Dermis blood vessel endothelial cell (primary cell): ENCODE results near the gene PRX. TPM values are rescaled to one million over a fixed set of nuclear protein-coding genes. Genes with fewer than 3 reads are reported as not detected.
"Not testable (repeated sequence)": the region's sequence is repeated elsewhere in the genome, so short reads cannot be mapped to it uniquely, and the experiment has no call there.

ENCODE experiments used
- DNase-seq: peaks from one replicate; pipeline ENCODE4 v3.0.0; 2010
- total RNA-seq: library from RNA; depleted of rRNA; stranded (reverse); fragments of >200 nt; gene quantifications from 2 replicates; pipeline ENCODE4 v1.2.3, GENCODE V29; 2014

PRX gene
- total RNA-seq, 1 donor from 2014 or later, result 1.7 TPM

DNA sequence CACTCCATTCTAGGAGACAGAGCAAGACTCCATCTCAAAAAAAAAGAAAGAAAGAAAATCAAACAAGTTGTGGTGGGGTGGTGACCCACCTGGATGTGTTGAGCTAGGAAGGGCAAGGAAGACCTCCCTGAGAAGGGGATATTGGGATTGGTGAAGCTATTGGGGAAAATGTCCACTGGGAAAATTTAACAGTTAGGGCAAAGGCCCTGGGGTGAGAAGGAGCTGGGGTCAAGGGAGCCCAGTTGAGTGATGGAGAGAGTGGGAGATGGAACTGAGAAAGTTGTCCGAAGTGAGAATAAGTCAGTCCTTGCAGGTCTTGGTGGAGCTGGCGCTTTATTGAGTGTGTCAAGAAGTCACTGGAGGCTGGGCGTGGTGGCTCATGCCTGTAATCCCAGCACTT lies 25.1 kb upstream of the PRX start:
- no peak for DNase-seq

DNA sequence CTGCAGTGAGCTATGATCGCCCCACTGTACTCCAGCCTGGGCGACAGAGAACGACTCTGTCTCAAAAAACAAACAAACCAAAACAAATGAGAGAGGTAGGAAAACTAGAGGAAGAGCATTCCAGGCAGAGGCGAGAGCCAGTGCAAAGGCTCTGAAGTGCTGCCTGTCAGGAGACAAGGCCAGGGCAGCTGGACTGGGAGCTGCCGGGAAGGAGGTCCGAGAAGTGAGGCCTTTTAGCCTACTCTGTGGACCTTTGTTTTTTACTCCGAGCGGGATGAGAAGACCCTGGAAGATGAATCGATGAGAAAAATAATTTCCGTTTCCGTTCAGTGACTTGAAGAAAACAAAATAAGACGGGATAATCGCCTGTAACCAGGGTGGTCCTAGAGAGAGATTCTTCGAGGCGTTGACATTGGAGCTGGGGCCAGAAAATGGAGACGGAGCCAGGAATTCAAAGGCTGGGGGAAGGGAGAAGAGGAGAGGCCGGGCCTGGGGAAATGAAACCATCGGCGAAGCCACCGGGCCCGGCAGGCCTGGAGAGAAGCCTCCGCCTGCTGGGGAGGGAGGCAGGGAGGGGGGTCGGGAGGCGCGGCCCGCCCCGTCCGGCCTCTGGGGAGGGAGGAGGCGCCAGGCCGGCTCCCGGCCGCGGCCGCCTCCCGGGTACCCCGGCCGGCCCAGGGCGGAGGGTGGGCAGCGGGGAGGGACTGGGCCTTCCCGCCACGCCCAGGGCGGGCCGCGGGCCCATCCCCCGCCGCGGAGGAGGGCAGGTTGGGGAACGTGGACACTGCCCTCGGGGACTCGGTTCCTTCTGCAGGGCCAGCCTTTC lies 20.4 kb upstream of the PRX start:
- DNase-seq, result peak; percentile 91

DNA sequence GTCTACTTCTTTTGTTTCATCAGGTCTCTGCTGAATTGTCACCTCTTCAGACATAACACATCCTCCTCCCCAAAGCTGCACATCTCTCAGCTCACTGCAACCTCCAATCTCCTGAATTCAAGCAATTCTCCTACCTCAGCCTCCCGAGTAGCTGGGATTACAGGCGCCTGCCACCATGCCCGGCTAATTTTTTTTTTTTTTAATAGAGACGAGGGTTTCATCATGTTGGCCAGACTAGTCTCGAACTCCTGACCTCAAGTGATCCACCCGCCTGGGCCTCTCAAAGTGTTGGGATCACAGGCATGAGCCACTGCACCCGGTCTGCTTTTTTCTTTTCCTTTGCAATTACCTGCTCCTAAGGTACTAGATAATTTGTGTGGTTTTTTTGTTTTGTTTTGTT lies 19.6 kb upstream of the PRX start:
- DNase-seq, result not testable (repeated sequence)

DNA sequence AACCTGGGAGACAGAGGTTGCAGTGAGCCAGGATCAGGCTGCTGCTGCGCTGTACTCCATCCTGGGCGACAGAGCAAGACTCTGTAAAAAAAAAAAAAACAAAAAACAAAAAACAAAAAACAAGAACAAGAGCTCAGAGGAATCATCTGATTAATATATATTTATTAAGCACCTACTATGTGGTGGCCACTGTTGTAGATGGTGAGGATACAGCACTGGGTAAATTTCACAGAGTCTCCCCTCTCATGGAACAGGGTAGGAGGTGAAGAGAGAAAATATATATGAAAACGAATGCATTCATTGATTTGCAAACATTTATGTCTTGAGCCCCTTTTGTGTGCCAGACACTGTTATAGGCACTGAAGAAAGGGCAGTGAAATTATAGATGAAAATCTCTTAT lies 18.5 kb upstream of the PRX start:
- DNase-seq, result no peak

DNA sequence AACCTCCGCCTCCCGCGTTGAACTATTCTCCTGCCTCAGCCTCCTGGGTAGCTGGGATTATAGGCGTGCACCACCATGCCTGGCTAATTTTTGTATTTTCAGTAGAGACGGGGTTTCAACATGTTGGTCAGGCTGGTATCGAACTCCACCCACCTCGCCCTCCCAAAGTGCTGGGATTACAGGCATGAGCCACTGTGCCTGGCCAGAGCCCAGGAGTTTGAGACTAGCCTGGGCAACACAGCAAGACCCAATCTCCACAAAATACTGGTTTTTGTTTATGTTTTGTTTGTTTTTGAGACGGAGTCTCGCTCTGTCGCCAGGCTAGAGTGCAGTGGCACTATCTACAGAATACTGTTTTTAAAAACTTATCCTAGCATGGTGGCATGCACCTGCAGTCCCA lies 17.1 kb upstream of the PRX start:
- DNase-seq, result not testable (repeated sequence)

DNA sequence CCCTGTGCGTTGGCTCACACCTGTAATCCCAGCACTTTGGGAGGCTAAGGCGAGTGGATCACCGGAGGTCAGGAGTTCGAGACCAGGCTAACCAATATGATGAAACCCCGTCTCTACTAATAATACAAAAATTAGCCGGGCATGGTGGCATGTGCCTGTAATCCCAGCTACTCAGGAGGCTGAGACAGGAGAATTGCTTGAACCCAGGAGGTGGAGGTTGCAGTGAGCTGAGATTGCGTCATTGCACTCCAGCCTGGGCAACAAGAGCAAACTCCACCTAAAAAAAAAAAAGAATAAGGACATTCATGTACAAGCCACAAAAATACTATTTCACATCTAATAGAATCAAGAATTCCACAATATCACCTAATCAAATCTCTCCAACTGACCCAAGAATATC lies 15.0 kb upstream of the PRX start:
- not testable (repeated sequence) for DNase-seq

DNA sequence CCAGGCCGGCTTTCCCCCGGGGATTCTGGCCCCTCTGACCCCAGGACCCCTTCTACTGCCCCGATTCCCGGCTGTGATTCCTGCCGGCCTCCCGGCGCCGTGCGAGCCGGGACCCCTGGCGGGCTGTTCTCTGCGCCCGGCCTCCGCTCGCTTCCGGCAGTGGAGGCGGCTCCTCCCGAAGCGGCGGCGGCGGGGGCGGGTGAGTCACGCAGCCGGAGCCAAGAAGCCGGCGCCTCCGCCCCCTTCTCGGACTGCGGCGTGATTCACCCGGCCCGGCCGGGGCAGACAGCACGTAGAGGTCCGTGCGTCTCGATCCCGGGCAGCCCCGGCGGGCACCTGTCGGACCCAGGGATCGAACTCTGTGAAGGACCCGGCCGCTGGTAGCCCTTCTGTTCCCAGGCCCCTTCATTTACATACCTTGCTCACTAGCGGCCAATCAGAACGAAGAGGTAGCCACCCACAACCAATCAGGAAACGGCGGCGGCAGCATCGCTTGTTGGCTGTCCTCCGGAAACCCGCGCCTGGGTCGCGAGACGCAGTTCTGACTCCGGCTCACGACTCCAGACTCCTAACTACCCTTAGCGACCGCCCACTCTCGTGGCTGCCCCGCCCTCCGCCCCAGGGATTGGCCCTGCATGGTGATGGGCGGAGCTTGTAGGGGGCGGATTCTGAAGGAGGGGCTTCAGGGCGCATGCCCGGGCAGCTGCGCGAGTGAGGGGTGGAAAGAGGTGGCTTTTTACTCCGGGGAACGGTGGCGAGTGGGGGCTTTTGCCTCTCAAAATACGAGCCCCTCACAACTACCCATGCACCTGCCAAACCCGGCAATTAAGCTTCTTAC lies 12.5 kb upstream of the PRX start, which contains the start of gene SERTAD1:
Gene SERTAD1, minus strand, starts transcription at position 543 of the 838 bp plus-strand sequence. CDS start 2,446 bp downstream, outside the sequence.
- DNase-seq, result peak; percentile 100

DNA sequence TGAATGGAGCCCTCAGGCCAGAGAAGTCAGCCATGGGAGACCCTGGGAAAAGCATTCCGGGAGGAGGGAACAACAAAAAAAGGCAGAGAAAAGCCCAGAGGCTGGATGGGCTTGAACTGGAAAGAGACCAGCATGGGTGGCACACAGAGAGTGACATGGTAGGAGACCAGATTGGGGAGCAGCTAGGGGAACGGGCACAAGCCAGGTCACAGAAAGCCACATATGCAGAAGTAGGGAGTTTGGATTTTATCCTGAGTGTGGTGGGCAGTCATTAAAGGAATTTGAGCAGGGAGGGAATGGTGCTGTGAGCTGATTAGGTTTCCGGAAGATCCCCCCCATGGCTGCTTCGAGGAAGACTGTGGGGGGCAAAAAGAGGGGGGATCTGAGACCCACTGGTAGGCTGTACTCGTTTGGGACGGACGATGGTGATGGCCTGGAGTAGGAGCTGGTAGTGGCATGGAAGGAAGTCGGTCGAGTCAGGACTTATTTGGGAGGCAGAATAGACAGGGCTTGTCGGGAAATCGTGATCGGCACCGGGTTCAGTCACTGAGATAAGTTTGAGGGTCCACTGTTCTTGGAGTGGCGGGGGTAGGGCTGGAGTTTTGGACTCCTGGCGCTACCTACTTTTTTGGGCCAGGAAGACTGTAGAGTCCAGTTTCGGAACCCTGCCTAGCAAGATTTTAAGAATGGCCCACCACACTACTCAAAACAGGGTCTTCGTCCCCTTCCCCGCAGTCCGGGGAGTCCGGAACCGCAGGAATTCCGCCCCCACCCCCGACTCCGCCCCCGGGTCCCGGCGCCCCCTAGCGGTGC lies 11.7 kb upstream of the PRX start:
- peak; percentile 41 for DNase-seq

DNA sequence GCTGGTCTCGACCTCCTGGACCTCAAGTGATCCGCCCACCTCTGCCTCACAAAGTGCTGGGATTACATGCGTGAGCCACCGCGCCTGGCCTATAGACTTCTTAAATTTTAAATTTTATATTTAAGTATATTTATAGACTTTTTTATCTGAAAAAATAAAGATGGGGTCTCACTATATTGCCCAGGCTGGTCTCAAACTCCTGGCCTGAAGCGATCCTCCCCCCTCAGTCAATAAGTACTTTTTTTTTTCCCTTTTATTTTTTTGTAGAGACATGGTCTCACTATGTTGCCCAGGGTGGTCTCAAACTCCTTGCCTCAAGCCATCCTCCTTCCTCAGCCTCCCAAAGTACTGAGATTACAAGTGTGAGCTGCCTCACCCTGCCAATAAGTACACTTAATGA lies 10.8 kb upstream of the PRX start:
- DNase-seq, result no peak

DNA sequence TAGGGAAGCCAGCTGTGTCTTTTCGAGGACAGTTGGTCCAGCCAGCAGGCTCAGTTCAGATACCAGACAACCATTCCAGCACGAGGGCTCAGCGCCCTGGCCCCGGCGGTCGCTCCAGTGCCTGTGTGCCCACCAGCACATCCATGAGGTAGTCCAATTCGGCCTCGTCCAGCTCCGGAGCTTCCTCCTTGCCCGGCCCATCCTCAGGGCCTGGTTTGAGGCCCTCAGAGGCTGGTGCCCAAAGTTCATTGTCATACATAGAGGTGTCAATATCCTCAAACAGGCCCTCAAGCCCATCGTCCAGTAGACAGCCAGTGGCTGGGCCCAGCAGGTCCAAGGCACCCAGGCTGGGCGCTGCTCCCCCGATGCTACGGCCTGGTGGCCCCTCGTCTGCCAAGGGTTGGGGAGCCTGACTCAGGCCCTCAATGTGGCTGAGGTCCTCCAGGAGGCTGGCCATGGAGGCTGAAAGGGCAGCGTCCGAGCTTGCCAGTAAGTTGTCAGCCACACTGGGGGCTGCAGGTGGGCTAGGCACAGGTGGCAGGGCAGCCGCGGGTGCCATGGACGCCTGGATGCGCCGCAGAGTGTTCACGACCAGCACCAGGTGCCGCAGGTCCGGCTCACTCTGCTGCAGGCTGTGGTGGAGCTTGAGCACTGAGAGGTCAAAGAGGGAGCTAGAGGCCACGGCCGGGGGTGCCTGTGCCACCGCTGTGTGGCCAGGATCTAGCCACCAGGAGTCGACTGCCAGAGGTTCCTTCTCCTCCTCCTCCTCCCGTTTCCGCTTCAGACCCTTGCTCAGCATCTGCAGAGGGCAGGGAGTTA lies 9.8 kb upstream of the PRX start:
- no peak for DNase-seq

DNA sequence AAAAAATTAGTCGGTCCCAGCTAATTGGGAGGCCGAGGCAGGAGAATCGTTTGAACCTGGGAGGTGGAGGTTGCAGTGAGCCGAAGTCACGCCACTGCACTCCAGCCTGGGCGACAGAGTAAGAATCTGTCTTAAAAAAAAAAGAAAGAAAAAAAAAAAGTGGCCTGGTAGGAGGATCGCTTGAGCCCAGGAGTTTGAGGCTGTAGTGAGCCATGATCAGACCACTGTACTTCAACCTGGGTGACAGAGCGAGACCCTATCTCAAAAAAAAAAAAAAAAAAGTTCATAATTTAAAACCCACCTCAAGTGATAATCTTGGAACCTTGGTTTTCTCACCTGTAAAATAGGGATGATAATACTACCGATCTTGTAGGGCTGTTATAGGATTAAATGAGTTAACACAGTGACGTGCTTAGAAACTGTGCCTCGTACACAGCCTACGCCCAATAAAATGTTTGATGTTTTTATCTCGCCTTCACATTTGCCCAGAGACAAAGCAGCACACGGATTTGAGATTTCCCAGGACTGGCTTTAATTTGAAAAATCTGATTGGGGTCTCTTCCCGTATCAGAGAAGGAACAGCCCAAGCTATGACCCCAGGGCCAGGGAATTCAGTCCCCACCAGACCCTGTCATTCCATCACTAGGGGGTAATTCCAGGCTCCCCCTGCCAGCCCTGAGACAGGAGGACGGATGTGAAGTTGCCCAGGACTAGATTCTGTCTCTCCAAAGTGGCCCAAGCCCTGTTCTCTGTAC lies 9.0 kb upstream of the PRX start:
- DNase-seq, result no peak

DNA sequence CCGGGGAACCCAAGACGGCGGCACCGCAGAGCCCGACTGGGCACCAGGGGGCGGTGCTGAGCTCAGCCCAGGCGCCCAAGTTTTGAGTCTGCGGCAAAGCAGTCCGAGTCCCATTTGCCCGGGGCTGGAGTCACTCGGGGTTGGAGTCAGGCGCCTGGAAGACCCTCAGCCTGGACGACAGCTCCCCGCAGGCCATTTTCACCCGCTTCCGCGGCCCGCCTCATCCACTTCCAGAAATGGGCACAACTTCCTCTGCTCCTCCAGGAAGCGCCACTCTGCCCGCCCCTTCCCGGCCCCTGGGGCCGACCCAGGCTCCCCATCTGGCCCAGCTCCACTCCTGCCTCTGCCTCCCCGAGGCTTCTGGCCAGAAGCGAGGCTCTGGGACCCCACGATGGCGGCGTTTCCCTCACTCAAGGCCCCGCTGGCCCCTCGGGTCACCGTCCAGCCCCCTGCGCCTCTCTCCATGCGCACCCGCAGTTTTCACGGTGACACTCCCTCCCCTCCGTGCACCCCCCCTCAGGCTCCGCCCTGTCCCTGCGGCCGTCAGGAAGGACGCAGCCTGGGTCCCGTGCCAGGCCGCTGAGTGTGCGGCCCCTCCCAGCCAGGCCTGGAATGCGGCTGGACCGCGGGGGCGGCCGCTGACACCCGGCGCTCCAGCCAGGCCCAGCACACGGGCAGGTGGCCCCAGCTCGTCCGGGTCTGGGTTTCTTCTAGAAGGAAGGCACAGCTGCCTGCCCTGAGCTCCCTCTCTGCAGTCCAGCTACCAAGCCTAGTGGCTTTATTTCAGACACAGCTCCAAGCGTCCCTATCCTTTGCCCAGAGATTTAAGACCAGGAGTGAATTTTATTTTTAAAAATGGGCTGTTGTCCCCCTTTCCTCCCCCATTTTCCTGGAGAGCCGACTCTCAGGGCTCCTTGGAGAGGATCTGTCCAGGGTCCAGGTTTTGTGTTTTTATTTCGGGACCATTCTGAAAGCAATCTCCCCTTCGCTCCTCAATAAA lies 7.9 kb upstream of the PRX start:
- peak; percentile 94 for DNase-seq

DNA sequence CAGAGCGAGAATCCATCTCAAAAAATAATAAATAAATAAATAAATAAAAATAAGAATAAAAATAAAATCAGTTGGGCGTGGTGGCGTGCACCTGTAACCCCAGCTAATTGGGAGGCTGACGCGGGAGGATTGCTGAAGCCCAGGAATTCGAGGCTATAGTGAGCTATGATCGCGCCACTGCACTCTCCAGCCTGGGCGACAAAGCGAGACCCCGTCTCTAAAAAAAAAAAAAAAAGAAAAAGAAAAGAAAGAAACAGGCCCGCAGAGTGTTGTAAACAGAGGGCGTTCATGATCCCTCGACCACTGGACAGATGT lies 7.2 kb upstream of the PRX start:
- no peak for DNase-seq

DNA sequence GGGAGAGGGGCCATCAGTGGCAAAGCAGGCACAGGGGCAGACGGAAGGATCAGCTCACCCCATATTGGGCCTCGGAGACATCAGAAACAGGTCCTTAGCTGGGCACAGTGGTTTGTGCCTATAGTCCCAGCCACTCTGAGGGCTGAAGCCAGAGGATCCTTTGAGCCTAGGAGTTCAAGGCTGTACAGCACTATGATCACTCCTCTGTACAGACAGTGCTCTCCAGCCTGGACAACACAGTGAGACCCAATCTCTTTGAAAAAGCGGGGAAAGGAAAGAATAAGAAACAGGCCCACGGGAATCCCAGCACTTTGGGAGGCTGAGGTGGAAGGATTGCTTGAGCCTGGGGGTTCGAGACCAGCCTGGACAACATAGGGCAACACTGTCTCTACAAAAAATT lies 6.6 kb upstream of the PRX start:
- DNase-seq, result no peak

DNA sequence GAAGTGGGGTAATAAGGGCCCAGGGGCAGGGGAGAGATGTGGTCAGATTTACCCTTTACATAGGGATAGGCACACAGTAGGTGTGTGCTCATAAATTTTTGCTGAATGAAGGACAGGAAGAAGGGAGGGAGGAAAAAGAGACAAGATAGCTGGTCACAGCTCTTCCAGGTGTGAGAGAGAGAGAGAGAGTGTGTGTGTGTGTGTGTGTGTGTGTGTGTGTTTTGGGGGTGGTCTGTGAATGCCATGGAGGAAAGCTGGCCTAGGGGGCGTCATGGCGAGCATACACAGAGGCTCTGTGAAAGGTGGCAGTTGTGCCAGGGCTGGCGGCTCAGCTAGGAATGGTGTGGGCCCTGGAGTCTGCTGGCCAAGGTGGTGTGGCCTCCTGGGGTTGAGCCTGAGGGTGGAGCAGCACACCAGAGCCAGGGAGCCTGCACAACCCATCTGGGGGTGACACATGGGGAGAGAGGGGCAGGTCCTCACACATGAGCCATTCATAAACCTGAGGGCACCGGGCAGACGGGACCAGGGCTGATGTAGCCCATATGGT lies 6.0 kb upstream of the PRX start:
- no peak for DNase-seq

DNA sequence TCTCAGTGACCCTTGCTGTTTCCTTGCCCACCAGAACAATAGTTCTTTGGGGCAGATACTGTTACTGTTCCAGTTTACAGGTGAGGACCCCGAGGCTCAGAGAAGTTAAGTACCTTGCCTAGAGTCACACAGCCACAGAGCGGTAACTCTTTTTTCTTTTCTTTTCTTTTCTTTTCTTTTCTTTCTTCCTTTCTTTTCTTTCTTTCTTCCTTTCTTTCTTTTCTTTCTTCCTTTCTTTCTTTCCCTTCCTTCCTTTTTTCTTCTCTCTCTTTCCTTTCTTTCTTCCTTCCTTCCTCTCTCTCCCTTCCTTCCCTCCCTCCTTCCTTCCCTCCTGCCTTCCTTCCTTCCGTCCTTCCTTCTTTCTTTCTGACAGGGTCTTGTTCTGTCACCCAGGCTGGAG lies 4.9 kb upstream of the PRX start:
- no peak for DNase-seq

DNA sequence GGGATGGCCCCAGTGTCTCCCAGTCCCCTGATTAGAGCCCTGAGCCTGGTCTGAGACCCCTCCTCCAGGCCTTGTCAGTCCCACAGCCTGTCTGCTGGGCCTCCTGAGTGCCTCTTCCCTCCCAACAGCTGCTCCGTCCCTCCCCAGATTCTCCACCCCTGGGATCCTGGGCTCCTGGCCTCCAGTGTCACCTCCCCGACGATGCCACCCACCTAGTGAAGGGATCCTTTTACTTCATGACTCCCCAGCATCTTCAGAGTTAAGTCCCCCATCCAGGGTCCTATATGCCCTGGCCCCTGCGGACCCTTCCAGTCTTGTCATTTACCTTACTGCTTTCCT lies 4.4 kb upstream of the PRX start:
- DNase-seq, result no peak

DNA sequence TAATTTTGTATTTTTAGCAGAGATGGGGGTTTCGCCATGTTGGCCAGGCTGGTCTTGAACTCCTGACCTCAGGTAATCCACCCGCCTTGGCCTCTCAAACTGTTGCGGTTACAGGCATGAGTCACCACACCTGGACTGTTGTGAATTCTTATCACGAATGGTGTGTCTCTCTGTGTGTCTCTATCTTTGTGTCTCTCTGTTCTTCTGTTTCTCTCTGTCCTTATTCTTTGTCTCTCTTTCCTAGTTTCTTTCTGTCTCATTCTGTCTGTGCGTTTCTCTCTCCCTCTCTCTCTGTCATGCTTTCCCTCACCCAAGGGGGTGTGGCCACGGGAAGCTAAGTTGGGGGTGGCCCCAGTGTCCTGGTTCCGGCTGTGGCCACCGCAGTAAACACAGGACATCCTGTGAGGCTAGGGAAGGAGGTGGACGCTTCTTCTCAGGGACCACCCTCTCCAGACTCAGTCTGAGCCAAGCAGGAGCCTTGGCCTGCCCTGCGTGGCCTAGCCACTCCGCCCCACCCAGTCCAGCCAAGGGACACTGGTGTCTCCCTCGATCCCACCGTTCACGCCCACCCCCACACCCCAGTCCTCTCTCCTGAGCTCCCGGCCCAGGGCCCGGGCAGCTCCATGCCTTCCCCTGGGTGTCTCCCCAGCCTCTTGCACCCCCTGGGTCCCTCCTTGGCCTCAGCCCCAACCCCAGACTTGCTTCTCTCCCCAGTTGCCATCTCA lies 3.9 kb upstream of the PRX start:
- peak; percentile 48 for DNase-seq

DNA sequence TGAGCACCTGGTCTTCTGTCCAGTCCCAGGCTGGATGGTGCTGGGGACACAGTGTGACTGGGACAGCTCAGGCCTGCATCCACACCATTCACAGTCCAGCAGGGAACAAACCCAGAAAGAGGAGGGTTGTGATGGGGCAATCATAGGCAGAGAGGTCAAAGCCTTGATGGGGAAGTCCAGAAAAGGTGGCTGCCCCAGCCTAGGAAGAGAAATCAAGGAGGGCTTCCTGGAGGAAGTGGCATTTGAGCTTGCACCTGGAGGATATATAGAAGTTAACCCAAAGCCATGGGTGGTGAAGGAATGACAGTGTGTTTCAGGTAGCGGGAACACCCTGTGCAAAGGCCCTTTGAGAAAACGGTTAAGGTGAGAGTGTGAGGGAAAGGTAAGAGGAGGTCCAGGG lies 2.6 kb upstream of the PRX start:
- DNase-seq, result no peak
